HG03354 (cell line): ENCODE data around the gene CA10.

Experiments used
- ATAC-seq: cut with Tn5 transposase; IDR thresholded peaks from one replicate; pipeline ENCODE4 v1.9.1; 2021; ENCODE audit warnings: mild to moderate bottlenecking; ENCODE audit not compliant: unreplicated experiment, poor library complexity, severe bottlenecking

Gene CA10

DNA sequence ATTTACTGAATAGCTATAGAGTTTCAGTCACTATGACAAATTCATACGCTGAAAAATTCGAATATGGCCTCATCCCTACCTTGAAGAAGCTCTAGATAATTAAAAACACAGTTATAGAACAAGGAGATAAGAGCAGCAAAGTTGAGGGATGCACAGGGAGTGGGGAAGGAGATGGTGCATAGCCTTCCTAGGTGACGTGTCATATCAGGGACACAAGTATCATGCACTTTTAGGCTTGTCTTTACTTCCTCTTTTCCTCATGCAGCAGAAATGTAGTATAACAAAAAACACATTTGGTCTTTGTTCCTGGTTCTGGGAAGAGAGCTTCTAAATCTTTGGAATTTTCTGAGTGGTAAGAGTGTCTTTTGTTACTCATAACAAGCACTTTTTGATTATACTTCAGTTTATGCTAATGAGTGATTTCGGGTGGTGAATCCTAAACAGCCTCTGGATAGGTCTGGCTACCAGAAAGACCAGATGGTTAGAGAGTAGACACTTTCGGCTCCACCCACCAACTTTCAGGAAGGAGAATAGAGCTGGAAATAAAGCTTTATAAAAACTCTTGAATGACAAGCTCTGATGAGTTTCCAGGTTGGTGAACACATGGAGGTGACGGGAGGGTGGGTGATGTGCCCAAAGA, 556.8 kb downstream of the CA10 start:
- ATAC-seq: no peak

DNA sequence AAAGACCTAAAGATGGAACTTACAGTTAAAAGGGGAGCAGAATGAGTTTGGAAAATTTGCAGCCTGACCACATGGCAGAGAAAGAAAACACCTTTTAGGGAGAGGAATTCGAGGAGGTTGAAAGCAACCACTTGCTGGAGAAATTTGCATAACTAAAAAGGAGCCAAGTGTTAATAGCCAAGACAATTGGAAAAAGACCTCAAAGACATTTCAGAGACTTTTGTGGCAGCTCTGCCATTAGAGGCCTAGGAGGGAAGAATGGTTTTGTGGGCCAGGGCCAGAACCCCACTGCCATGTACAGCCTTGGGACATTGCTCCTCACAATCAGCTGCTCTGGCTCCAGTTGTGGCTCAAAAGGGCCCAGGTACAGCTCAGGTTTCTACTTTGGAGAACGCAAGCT, 559.7 kb downstream of the CA10 start:
- ATAC-seq: no peak

- no peak for ATAC-seq
Measured at GRCh38 chr17:51597345-51597744, 561.2 kb downstream of the CA10 start.

- ATAC-seq: no peak
Measured at GRCh38 chr17:51595826-51596398, 562.6 kb downstream of the CA10 start.

- ATAC-seq: no peak
Measured at GRCh38 chr17:51590071-51590656, 568.4 kb downstream of the CA10 start.

DNA sequence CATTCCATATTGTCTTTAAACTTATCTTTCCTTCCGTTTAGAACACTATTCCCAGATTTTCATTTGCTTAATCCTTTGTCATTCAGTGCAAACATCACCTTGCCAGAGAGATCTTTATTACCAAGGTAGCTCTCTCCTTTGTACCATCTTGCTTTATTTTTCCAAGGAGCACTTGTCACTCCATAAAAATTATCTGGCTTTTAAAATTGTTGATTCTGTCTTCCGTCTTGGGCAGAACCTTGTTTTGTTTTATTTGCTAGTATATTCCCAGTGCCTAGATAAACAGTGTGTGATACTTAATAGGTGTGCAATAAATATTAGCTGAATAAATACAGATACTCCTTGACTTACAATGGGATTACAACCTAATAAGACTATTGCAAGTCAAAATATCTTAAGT, 570.5 kb downstream of the CA10 start:
- ATAC-seq: no peak

- no peak for ATAC-seq
Measured at GRCh38 chr17:51587516-51587915, 571.0 kb downstream of the CA10 start.

DNA sequence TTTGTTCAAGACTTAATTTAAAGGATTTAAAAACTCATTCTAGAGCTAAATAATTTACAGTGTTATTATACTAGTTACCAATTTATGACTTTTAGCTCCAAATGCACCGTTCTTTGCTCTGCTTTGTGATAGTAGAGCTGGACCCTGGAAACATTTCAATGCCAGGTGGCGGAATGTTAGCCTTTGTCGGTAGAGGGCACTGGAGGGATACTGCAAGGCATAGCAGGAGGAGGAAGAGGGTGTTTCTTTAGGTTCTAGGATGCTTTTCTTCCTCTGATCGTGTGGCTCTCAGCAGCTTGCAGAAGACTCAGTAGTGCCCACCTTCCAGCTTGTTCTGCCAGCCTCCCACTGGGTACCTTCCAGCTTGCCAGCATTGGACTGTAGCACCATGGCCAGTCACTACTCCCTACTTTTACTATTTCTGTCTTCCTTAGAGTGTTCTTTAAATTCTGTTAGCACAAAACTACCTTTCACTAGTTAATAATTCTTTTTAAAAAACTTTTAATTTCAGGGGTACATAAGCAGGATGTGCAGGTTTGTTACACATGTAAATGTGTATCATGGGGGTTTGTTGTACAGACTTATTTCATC, 572.9 kb downstream of the CA10 start:
- no peak for ATAC-seq

GRCh38 chr17:51580869-51581268, 577.6 kb downstream of the CA10 start:
- no peak for ATAC-seq
